H1 (cell line): ENCODE results near the gene NRL.
A peak's percentile ranks its signal among the peaks of the same experiment; 100 is the strongest.

Source experiments
- ASH2L ChIP-seq: fragments of 200-600, 300-600 bp; sonication (generic); IDR thresholded peaks from one replicate; pipeline ENCODE4 v1.7.1; 2017; ENCODE audit warnings: low read length
- CHD1 ChIP-seq: IDR thresholded peaks from 2 replicates; pipeline ENCODE4 v1.6.1; 2012; ENCODE audit warnings: low read depth, low read length, improper control_type of control experiment
- CREB1 ChIP-seq: IDR thresholded peaks from 2 replicates; pipeline ENCODE4 v1.6.1; 2012; ENCODE audit warnings: inconsistent platforms
- CTCF ChIP-seq, 3 experiments: IDR thresholded peaks; 1 replicate in 2 of 3; 2 replicates in 1 of 3; pipeline versions ENCODE4 v1.5.1 to v1.6.1; 2011; ENCODE audit warnings: low read length in 3 of 3, mild to moderate bottlenecking in 3 of 3, inconsistent platforms in 2 of 3, low read depth in 1 of 3, moderate library complexity in 1 of 3; ENCODE audit not compliant: insufficient read depth in 1 of 3; ENCODE audit errors: control extremely low read depth in 1 of 3
- JUND ChIP-seq: IDR thresholded peaks from 2 replicates; pipeline ENCODE4 v1.6.1; 2011; ENCODE audit warnings: mild to moderate bottlenecking, improper control_type of control experiment, low read length
- MAFK ChIP-seq: IDR thresholded peaks from 2 replicates; pipeline ENCODE4 v1.6.1; 2012; ENCODE audit warnings: low read depth, mild to moderate bottlenecking, improper control_type of control experiment, low read length
- MAX ChIP-seq: IDR thresholded peaks from 2 replicates; pipeline ENCODE4 v1.6.1; 2012; ENCODE audit warnings: inconsistent platforms
- POLR2A ChIP-seq, 2 experiments: IDR thresholded peaks; 1 replicate in 1 of 2; 2 replicates in 1 of 2; pipeline ENCODE4 v1.6.1; 2011; ENCODE audit warnings: low read depth in 2 of 2, low read length in 2 of 2, mild to moderate bottlenecking in 2 of 2; ENCODE audit errors: control extremely low read depth in 1 of 2
- SIN3A ChIP-seq, 2 experiments: IDR thresholded peaks in 1 of 2; conservative IDR thresholded peaks in 1 of 2; 2 replicates each; pipeline ENCODE4 v1.6.1; 2011 to 2012; ENCODE audit warnings: low read length in 2 of 2, improper control_type of control experiment in 1 of 2, low read depth in 1 of 2, mild to moderate bottlenecking in 1 of 2
- SIX5 ChIP-seq: IDR thresholded peaks from 2 replicates; pipeline ENCODE4 v1.6.1; 2011; ENCODE audit warnings: mild to moderate bottlenecking, low read depth, low read length
- SUZ12 ChIP-seq: fragments of 200-600 bp; sonication (generic); IDR thresholded peaks from 2 replicates; pipeline ENCODE4 v1.6.1; 2012; ENCODE audit warnings: mild to moderate bottlenecking, inconsistent platforms, low read length, moderate library complexity, mixed read lengths
- ZNF274 ChIP-seq: IDR thresholded peaks from 2 replicates; pipeline ENCODE4 v1.7.0; 2012; ENCODE audit warnings: low read length, borderline replicate concordance; ENCODE audit errors: extremely low read depth

- TF ChIP-seq CTCF (IDR thresholded peaks at IDR 0.05; ENCODE audit: control extremely low read depth in 1 of 3, insufficient read depth in 1 of 3, low read depth in 1 of 3, low read length in 3 of 3) (no peak), MAFK (no peak), ASH2L (peak; percentile 36), JUND (no peak), SUZ12 (no peak), SIN3A (conservative IDR thresholded peaks at IDR 0.05 in 1 of 2, IDR thresholded peaks at IDR 0.05 in 1 of 2; ENCODE audit: low read depth in 1 of 2, low read length in 2 of 2) (peak in 1 of 2 experiments; percentile 22; a peak in 1 of 4 replicates), CHD1 (no peak), CREB1 (no peak), SIX5 (no peak), MAX (no peak), ZNF274 (no peak), POLR2A (IDR thresholded peaks at IDR 0.05; ENCODE audit: control extremely low read depth in 1 of 2, low read depth in 2 of 2, low read length in 2 of 2) (peak; percentile 37 to 38; a peak in 1 of 3 replicates)
These were observed 21.3 kb upstream of the NRL start, which contains the start of gene PSME1 for GRCh38 chr14:24135834-24136683.
